Stimulated activated CD4-positive, alpha-beta T cell treated with anti-CD3 and anti-CD28 coated beads, Interleukin-12 subunit alpha, Interleukin-12 subunit beta, amount 100 ng/mL, for 48 hours (primary cell): ENCODE measurements around the gene DOC2B.
"Not testable (repeated sequence)": the region's sequence is repeated elsewhere in the genome, so short reads cannot be mapped to it uniquely, and the experiment has no call there.

ENCODE experiments used
- DNase-seq, 3 donors: peaks; one replicate each; pipeline ENCODE4 v3.0.0-alpha.2; 2020; ENCODE audit warnings: low read depth in 2 of 3, low spot score in 1 of 3

Gene DOC2B

GRCh38 chr17:181245-182049 is at the start of gene DOC2B:
Gene DOC2B (minus strand): TSS chr17:181650. CDS start chr17:181479, 171 bp downstream.
- peak in 1 of 3 donors; percentile 26 for DNase-seq

GRCh38 chr17:230395-230770 is 48.9 kb upstream of the DOC2B start:
- no peak for DNase-seq

GRCh38 chr17:229709-230394 is 48.4 kb upstream of the DOC2B start:
- DNase-seq: no peak

GRCh38 chr17:228951-229708 is 47.7 kb upstream of the DOC2B start:
- no peak for DNase-seq

- no peak for DNase-seq
Observed at GRCh38 chr17:227946-228615, 46.6 kb upstream of the DOC2B start.

GRCh38 chr17:227078-227945 is 45.9 kb upstream of the DOC2B start:
- no peak for DNase-seq

- DNase-seq: no peak
Observed at GRCh38 chr17:226108-227077, 44.9 kb upstream of the DOC2B start.

- DNase-seq: no peak
Observed at GRCh38 chr17:225551-225950, 44.1 kb upstream of the DOC2B start.

GRCh38 chr17:224576-224975 is 43.1 kb upstream of the DOC2B start:
- DNase-seq: not testable (repeated sequence)

GRCh38 chr17:223723-224471 is 42.4 kb upstream of the DOC2B start:
- DNase-seq: no peak

GRCh38 chr17:222172-222571 is 40.7 kb upstream of the DOC2B start:
- no peak for DNase-seq

GRCh38 chr17:219696-220095 is 38.2 kb upstream of the DOC2B start:
- no peak for DNase-seq

GRCh38 chr17:218432-219110 is 37.1 kb upstream of the DOC2B start:
- DNase-seq: no peak

- no peak for DNase-seq
Observed at GRCh38 chr17:216625-217024, 35.2 kb upstream of the DOC2B start.

GRCh38 chr17:215563-216478 is 34.4 kb upstream of the DOC2B start:
- not testable (repeated sequence) for DNase-seq

- DNase-seq: no peak
Observed at GRCh38 chr17:214881-215331, 33.5 kb upstream of the DOC2B start.
